D341Med (cell line): ENCODE data around the gene CNR2.
"Not testable (repeated sequence)": the region's sequence is repeated elsewhere in the genome, so short reads cannot be mapped to it uniquely, and the experiment has no call there.

ENCODE experiments used
- DNase-seq: peaks from one replicate; pipeline ENCODE4 v3.0.0; 2012; ENCODE audit warnings: low spot score

Gene CNR2

GRCh38 chr1:23913212-23913880, at the start of gene CNR2:
CNR2 (minus strand) TSS chr1:23913362; CDS start chr1:23875617, 37,745 bp downstream.
- no peak for DNase-seq

- no peak for DNase-seq
These were observed 47.3 kb upstream of the CNR2 start for GRCh38 chr1:23960291-23961020.

GRCh38 chr1:23959461-23960290, 46.5 kb upstream of the CNR2 start, which contains the start of gene PNRC2:
PNRC2 (plus strand) TSS chr1:23959828; CDS start chr1:23961458, 1,630 bp downstream.
- peak; percentile 97 for DNase-seq

GRCh38 chr1:23958810-23959460, 45.8 kb upstream of the CNR2 start:
- DNase-seq = peak; percentile 79

- not testable (repeated sequence) for DNase-seq
These were observed 45.1 kb upstream of the CNR2 start for GRCh38 chr1:23958040-23958809.

- DNase-seq = peak; percentile 48
These were observed 43.9 kb upstream of the CNR2 start for GRCh38 chr1:23957096-23957495.

GRCh38 chr1:23953020-23953419, 39.9 kb upstream of the CNR2 start:
- DNase-seq = no peak

GRCh38 chr1:23947366-23947765, 34.2 kb upstream of the CNR2 start:
- no peak for DNase-seq

- no peak for DNase-seq
These were observed 23.5 kb upstream of the CNR2 start for GRCh38 chr1:23936481-23937176.

GRCh38 chr1:23931491-23931880, 18.3 kb upstream of the CNR2 start:
- DNase-seq = no peak

- DNase-seq = no peak
These were observed 17.8 kb upstream of the CNR2 start for GRCh38 chr1:23930861-23931490.

- no peak for DNase-seq
These were observed 17.1 kb upstream of the CNR2 start for GRCh38 chr1:23930270-23930669.

GRCh38 chr1:23928789-23929188, 15.6 kb upstream of the CNR2 start:
- DNase-seq = no peak

GRCh38 chr1:23927097-23927496, 13.9 kb upstream of the CNR2 start:
- DNase-seq = no peak

GRCh38 chr1:23925279-23925678, 12.1 kb upstream of the CNR2 start:
- DNase-seq = no peak

- no peak for DNase-seq
These were observed 11.4 kb upstream of the CNR2 start for GRCh38 chr1:23924601-23925000.

GRCh38 chr1:23923592-23924499, 10.7 kb upstream of the CNR2 start:
- no peak for DNase-seq

GRCh38 chr1:23922321-23922943, 9.3 kb upstream of the CNR2 start:
- DNase-seq = no peak
